Heart left ventricle (tissue), 16 donors: Measurements from ENCODE around the gene PPIP5K2. TPM values are rescaled to one million over a fixed set of nuclear protein-coding genes. Genes with fewer than 3 reads are reported as not detected.

Source experiments
- ATAC-seq, 4 donors: fragments of 200-7000 bp; cut with Tn5 transposase; one replicate each; pipeline ENCODE4 v1.9.1; 2020 to 2022; ENCODE audit warnings: moderate library complexity in 4 of 4, mild to moderate bottlenecking in 3 of 4, moderate number of reproducible peaks in 1 of 4
- DNase-seq, 5 donors: peaks; one replicate each; pipeline ENCODE4 v3.0.0-alpha.2; 2020
- H3K27ac ChIP-seq, 12 donors: fragments of 200-600 bp; sonication (generic) in 4 of 12; one replicate each; pipeline versions ENCODE4 v1.5.0 to v1.8.0; 2016 to 2022; ENCODE audit warnings: mild to moderate bottlenecking in 2 of 12
- H3K27me3 ChIP-seq, 9 donors: fragments of 200-600 bp; sonication (generic) in 2 of 9; one replicate each; pipeline versions ENCODE4 v1.5.1 to v1.8.0; 2016 to 2022; ENCODE audit warnings: mild to moderate bottlenecking in 3 of 9
- H3K36me3 ChIP-seq, 9 donors: fragments of 200-600 bp; sonication (generic) in 2 of 9; one replicate each; pipeline versions ENCODE4 v1.5.0 to v1.8.0; 2018 to 2022; ENCODE audit warnings: mild to moderate bottlenecking in 2 of 9
- H3K4me1 ChIP-seq, 12 donors: fragments of 200-600 bp; sonication (generic) in 4 of 12; one replicate each; pipeline versions ENCODE4 v1.5.0 to v1.8.0; 2016 to 2022; ENCODE audit warnings: mild to moderate bottlenecking in 3 of 12
- H3K4me3 ChIP-seq, 12 donors: fragments of 200-600 bp; sonication (generic) in 4 of 12; one replicate each; pipeline versions ENCODE4 v1.5.0 to v1.8.0; 2017 to 2022; ENCODE audit warnings: mild to moderate bottlenecking in 9 of 12, moderate library complexity in 4 of 12
- H3K9me3 ChIP-seq, 12 donors: fragments of 200-600 bp; sonication (generic) in 4 of 12; one replicate each; pipeline versions ENCODE4 v1.5.0 to v1.8.0; 2016 to 2022; ENCODE audit warnings: mild to moderate bottlenecking in 1 of 12
- POLR2A ChIP-seq, 2 donors: fragments of 450-650 bp; IDR thresholded peaks; one replicate each; pipeline ENCODE4 v1.6.1; 2017; ENCODE audit warnings: antibody characterized with exemption in 2 of 2, mild to moderate bottlenecking in 2 of 2, moderate library complexity in 2 of 2
- WGBS, 4 donors: extraction: QIAGEN DNeasy Blood & Tissue Kit in 2 of 4; methylation state at CpG; one replicate each; pipeline versions ENCODE4 v1.1.5 to v1.1.7; 2013 to 2018; 5-methylcytosine and 5-hydroxymethylcytosine counted together
- intact Hi-C, 10 donors: fragments of 100-400 bp; cut with DNase I; formaldehyde crosslinking; loops; one replicate each; pipeline versions ENCODE4 v1.11.1 to v1.14.2; 2022
- polyA plus RNA-seq, 2 donors: library from polyadenylated mRNA; stranded (reverse); fragments of 200-250 nt; gene quantifications; one replicate each; pipeline ENCODE4 v1.2.3, GENCODE V29; 2013
- total RNA-seq, 9 donors: library from RNA; depleted of rRNA in 2 of 9; stranded (reverse); fragments of >200 nt in 2 of 9; fragmentation: NEBNext Ultra II Directional in 3 of 9; extraction: Animal tissue kit (Norgen Biotek cat#: 25700) in 3 of 9; gene quantifications; one replicate each; pipeline versions ENCODE4 v1.1.0 to v1.2.4, GENCODE V29; 2016 to 2023
- TF ChIP-seq, protein P1 (sequence below), 12 donors: fragments of 200-600 bp; sonication (generic) in 4 of 12; IDR thresholded peaks; one replicate each; pipeline versions ENCODE4 v1.5.0 to v1.8.0; 2018 to 2022; ENCODE audit warnings: antibody characterized with exemption in 12 of 12, mild to moderate bottlenecking in 5 of 12
- donor health status: ischemic (EF 13 %, LVEDD 7.1; RV severe dilation, severe dysfunction).
- donor health status: healthy with polysubstance abuse.
- donor health status: DM: no; HTN: yes; CAD: no.
- donor health status: DM: no; HTN: no; CAD: no.
- donor health status: ischemic (EF 25% LVEDD 6.9; RV normal size, moderate dysfunction).
- donor health status: ischemic (EF 25% LVEDD 5.7; RV mildly dilated, moderate dysfunction).
- donor health status: healthy.
- donor health status: DM: yes; HTN: yes; CAD: no.
- donor health status: ischemic (EF 35%, LVEDD 5.7; RV mildly dilated, moderate dysfunction).
- donor health status: nonischemic (EF 11% LVEDD 7.7; RV severe dilation, severe dysfunction).
- donor health status: DM: yes; HTN: yes; CAD: no.
- donor health status: PGD.
- donor health status: ischemic (EF 29% LVEDD 5.4; RV normal size, mild dysfunction).
- donor health status: nonischemic (EF 23%, LVEDD 6.1; RV moderate dilation, normal function).

PPIP5K2 gene
- total and polyA plus RNA-seq, 11 donors = 16.6 to 59.8 (median 38.9) TPM

DNA sequence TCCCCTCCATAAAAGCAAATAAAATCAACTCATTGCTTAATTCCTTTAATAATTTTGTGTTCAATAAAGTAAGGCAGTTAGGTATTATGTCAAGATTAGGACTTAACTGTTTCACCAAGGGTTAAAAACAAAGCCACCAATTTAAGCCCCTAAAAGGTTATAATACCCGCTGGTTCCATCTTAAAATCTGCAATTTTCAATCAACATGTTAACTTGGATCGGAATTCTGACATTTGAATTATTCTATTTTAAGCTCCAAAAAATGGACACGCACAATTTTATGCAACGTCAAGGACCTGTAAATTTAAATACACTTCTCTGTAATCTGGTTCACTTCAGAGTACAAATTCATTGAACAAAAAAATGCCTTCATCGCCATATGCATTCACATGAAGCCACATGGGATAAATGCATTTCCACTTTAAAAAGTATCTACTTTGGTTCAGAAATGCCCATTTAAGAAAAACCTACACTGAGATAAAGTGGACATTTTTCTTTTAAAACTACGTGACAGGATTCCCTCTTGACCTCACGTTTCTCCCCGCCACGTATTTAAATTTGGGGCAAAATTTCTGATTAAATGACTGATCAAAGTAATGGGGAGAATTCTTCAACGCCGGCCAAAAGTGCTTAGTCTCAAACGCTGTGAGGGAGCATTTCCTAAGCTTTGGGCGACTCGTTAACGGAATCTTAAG, 884 bp upstream of the PPIP5K2 start:
- H3K9me3 ChIP-seq = no peaks in the 10 kb centered on the region
- H3K27me3 ChIP-seq = no peaks in the 10 kb centered on the region
- H3K4me1 ChIP-seq = peaks cover 0 to 40% (median 27%) of the 10 kb centered on the region in 12 donors
- no peaks in the 10 kb centered on the region for H3K36me3 ChIP-seq
- no peak for TF ChIP-seq POLR2A (IDR thresholded peaks at IDR 0.05)
- no peak for ATAC-seq
- WGBS, 4 donors = 0 to 1% (median 1%) methylated on average over 15 of the region's 15 CpGs
- H3K27ac ChIP-seq = peak overlapping the region; percentile 89 to 99 (median 92)
- DNase-seq = no peak
- intact Hi-C loops = loop anchor here in 2 of 10 donors (2.0 to 5.0 kb wide), 2 partner anchors 24 to 362 kb away; partner anchors contain the start of gene PAM (in 1 of the 2)
- H3K4me3 ChIP-seq = peak overlapping the region; percentile 58 to 94 (median 80)

DNA sequence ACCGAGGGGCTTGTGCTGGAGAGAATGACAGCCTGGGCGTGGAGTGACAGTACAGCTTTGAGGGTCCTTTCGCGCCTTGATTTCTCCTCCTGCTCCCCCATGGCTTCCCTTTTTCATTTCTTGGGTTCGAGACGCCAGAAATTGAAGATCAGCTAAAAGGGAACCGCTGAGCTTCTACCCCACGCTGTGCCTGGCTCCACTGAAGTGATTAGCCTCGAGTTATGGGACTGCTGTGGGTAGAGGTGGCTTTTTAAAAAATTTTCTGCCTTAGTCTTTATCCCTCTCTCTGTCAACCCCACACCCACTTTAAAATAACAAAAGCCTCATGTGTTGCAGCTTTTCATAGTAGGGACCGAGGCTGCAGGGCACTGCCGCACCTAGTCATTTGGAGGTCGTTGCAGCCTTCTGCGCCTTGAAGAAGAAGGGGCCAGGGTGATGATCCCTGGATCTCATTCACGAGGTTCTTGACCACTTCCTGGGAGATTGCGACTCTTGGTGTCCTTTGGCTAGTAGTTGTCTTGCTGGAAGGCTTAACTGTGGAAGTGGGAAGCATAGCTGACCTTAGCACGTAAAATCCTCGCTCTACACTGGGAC, 603 bp downstream of the PPIP5K2 start:
- peak in 1 of 5 donors; percentile 22 for DNase-seq
- intact Hi-C loops = loop anchor here in 2 of 10 donors (10.0 kb wide), 3 partner anchors 356 to 444 kb away; partner anchors contain the start of genes NUDT12 (in 1 of the 2) and PAM (in 1 of the 2)
- H3K9me3 ChIP-seq = no peaks in the 10 kb centered on the region
- no peak for TF ChIP-seq POLR2A (IDR thresholded peaks at IDR 0.05)
- TF ChIP-seq, protein P1, sequence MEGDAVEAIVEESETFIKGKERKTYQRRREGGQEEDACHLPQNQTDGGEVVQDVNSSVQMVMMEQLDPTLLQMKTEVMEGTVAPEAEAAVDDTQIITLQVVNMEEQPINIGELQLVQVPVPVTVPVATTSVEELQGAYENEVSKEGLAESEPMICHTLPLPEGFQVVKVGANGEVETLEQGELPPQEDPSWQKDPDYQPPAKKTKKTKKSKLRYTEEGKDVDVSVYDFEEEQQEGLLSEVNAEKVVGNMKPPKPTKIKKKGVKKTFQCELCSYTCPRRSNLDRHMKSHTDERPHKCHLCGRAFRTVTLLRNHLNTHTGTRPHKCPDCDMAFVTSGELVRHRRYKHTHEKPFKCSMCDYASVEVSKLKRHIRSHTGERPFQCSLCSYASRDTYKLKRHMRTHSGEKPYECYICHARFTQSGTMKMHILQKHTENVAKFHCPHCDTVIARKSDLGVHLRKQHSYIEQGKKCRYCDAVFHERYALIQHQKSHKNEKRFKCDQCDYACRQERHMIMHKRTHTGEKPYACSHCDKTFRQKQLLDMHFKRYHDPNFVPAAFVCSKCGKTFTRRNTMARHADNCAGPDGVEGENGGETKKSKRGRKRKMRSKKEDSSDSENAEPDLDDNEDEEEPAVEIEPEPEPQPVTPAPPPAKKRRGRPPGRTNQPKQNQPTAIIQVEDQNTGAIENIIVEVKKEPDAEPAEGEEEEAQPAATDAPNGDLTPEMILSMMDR (IDR thresholded peaks at IDR 0.05) = no peak
- H3K27me3 ChIP-seq = no peaks in the 10 kb centered on the region
- peak overlapping the region; percentile 69 to 99 (median 92) for H3K27ac ChIP-seq
- peak overlapping the region; percentile 58 to 94 (median 80) for H3K4me3 ChIP-seq
- no peaks in the 10 kb centered on the region for H3K36me3 ChIP-seq
- WGBS, 4 donors = 1 to 3% (median 2%) methylated on average over 15 to 17 of the region's 17 CpGs
- peak in 1 of 4 donors; percentile 1 for ATAC-seq
- peaks cover 0 to 40% (median 27%) of the 10 kb centered on the region in 12 donors for H3K4me1 ChIP-seq

DNA sequence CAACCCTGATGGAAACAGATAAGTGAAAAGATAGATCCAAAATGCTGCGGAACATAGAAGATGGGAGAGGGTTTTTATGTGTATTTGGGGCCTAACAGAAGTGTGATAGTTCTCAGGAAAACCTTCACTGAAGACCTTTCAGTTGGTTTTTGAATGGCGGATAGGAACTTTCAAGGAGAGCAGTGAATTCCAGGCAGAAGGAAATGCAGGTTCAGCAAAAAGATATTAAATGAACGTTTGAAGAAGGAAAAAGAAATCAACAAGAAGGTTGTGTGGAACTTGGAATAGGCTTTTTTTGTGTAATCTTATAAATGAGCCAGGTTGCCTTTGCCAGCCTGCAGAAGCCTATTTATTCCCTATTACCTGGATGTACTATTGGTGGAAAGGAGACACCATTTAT, 2.1 kb downstream of the PPIP5K2 start:
- TF ChIP-seq POLR2A (IDR thresholded peaks at IDR 0.05) = no peak
- TF ChIP-seq, protein P1 (IDR thresholded peaks at IDR 0.05) = no peak
- ATAC-seq = no peak
- H3K4me3 ChIP-seq = peak overlapping the region in 3 of 12 donors; percentile 81 to 88 (median 85)
- H3K9me3 ChIP-seq = no peaks in the 10 kb centered on the region
- no peak overlapping the region for H3K27ac ChIP-seq
- WGBS, 4 donors = 51 to 75% (median 68%) methylated on average over 3 of the region's 3 CpGs
- peaks cover 0 to 39% (median 27%) of the 10 kb centered on the region in 12 donors for H3K4me1 ChIP-seq
- intact Hi-C loops = loop anchor here in 2 of 10 donors (10.0 kb wide), 3 partner anchors 357 to 443 kb away; partner anchors contain the start of genes NUDT12 (in 1 of the 2) and PAM (in 1 of the 2)
- no peaks in the 10 kb centered on the region for H3K27me3 ChIP-seq
- H3K36me3 ChIP-seq = no peaks in the 10 kb centered on the region
- no peak for DNase-seq

DNA sequence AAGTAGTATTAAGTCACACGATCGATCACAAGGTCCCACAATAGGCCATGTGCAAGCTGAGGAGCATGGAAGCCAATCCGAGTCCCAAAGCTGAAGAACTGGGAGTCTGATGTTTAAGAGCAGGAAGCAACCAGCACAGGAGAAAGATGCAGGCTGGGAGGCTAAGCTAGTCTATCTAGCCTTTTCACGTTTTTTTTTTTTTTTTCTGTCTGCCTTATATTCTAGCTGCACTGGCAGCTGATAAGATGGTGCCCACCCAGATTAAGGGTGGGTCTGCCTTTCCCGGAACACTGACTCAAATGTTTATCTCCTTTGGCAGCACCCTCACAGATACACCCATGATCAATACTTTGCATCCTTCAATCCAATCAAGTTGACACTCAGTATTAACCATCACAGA, 6.5 kb downstream of the PPIP5K2 start:
- intact Hi-C loops = loop anchor here in 2 of 10 donors (10.0 kb wide), 3 partner anchors 362 to 438 kb away; partner anchors contain the start of genes NUDT12 (in 1 of the 2) and PAM (in 1 of the 2)
- no peaks in the 10 kb centered on the region for H3K27me3 ChIP-seq
- H3K9me3 ChIP-seq = no peaks in the 10 kb centered on the region
- no peak for TF ChIP-seq POLR2A (IDR thresholded peaks at IDR 0.05)
- TF ChIP-seq, protein P1 (IDR thresholded peaks at IDR 0.05) = no peak
- WGBS, 4 donors = 81 to 87% (median 86%) methylated on average over 5 of the region's 5 CpGs
- H3K27ac ChIP-seq = no peak overlapping the region
- peaks cover 0 to 15% (median 10%) of the 10 kb centered on the region in 12 donors for H3K4me1 ChIP-seq
- peaks cover 0 to 17% (median 0%) of the 10 kb centered on the region in 9 donors for H3K36me3 ChIP-seq
- DNase-seq (no peak), ATAC-seq (no peak)
- no peak overlapping the region for H3K4me3 ChIP-seq
